C4-2B (cell line): ENCODE data around the gene C6orf58.

Source experiments
- CTCF ChIP-seq: fragments of 450-650 bp; conservative IDR thresholded peaks from 2 replicates; pipeline ENCODE4 v1.5.1; 2017; ENCODE audit warnings: mild to moderate bottlenecking
- ZFX ChIP-seq: fragments of 450-650 bp; IDR thresholded peaks from 2 replicates; pipeline ENCODE4 v1.6.1; 2017

DNA sequence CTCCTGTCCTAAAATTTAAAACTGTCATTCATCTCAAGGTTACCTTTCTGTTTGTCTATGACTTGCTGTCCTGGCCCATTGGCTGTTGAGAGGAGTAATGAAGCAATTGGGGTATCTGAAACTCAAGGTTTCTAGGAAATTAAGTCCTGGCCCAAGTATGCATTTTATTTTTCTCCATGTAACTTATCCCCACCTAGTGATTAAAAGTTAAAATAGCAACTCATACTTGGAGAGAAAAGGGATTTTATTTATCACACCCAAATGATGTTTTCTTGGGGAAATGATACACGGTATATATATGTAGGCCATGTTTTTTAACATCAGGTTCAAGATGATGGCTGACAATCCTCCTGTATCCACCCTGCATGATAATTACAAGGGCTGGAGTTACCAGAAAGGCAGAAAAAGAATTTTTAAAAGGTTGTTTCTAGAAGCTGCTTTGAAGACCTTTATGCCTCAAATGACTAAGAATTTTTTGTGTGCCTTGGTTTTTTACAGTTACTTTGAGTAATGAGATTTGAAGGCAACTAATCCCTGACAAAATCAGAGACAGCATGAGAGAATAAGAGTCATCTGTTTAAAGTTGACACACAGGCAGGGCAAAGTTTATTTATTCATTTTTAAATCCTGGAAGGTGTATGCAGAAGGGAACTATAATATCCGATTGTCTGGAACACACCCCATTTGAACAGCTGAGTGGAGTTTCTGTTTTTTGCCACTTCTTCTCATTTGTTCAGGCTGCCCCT lies 28.9 kb upstream of the C6orf58 start:
- TF ChIP-seq CTCF (peak; percentile 31), ZFX (no peak)
